Measurements from ENCODE around the gene DEPDC7. TPM values are rescaled to one million over a fixed set of nuclear protein-coding genes. Genes with fewer than 3 reads are reported as not detected.
"Not testable (repeated sequence)": the region's sequence is repeated elsewhere in the genome, so short reads cannot be mapped to it uniquely, and the experiment has no call there.

Gene DEPDC7
- total and polyA plus RNA-seq, 2 of the 4 experiments (the other 2 are of a cell fraction) = 7.4 to 9.7 TPM

DNA sequence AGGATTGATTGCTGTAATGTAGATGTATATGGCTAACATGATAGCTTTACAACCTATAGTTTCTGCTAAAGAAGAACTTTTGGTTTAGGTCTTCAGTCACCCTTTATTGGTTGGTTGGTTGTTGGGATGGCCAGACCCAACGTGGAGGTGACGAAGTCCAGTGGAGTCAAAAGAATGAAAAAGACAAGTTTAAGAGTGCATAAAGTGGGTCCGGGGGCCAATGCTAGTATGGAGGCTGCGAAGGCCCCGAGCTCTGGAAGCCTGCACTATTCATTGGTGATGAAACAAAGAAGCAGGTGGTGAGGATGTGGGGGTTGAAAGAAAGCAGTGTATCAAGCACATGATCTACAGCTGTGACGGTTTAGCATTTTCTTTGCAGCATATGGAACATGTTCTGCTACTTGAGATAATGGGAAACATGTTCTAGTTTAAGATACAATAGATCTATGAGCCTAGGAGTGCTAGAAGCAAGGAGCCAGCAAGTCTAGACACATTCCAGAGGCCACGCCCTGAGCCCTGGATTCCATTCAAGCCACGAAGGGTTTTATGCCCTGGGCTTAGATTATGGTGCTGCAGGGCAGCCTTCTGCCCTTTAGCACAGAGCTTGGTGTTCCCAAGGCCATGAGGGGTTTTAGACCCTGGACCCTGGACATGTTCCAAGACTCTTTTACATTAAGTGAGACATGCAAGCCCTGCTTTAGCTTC is 30.0 kb downstream of the DEPDC7 start:
- in situ Hi-C loops (cut with MboI; ENCODE audit: low sequenced_read_pairs) = no loop called here
- Histone ChIP-seq H2BK15ac (ENCODE audit: low read depth, low read length) (no peak overlapping the region), H3K9ac (ENCODE audit: low read depth, low read length) (no peak overlapping the region), H2AK5ac (ENCODE audit: low read depth, low read length) (no peak overlapping the region), H2AK9ac (replicated peaks; ENCODE audit: low read depth, low read length, poor library complexity) (no peak overlapping the region), H3K79me1 (ENCODE audit: low read depth in 1 of 2, low read length in 2 of 2) (peaks cover 22 to 45% of the 10 kb centered on the region in 2 experiments), H3K36me3 (ENCODE audit: control insufficient read depth, insufficient read depth, low read length) (peaks cover 12% of the 10 kb centered on the region), H3K4ac (ENCODE audit: low read depth, low read length) (peak overlapping the region; percentile 32), H2BK120ac (ENCODE audit: low read depth, low read length) (no peak overlapping the region), H3K9me1 (ENCODE audit: insufficient read depth, low read length) (no peaks in the 10 kb centered on the region), H4K5ac (ENCODE audit: low read depth, low read length) (no peak overlapping the region), H4K8ac (ENCODE audit: low read depth in 2 of 2, low read length in 2 of 2) (no peak overlapping the region), H3K4me2 (ENCODE audit: low read depth, low read length) (no peak overlapping the region), H3K4me1 (ENCODE audit: control insufficient read depth, insufficient read depth, low read length) (peaks cover 8% of the 10 kb centered on the region; the same call in 1 of the 2 replicates), H3K27me3 (ENCODE audit: control insufficient read depth, insufficient read depth, low read length) (no peaks in the 10 kb centered on the region), H3K23ac (ENCODE audit: low read depth, low read length) (no peak overlapping the region), H3K4me3 (ENCODE audit: insufficient read depth, low read depth, low read length) (no peak overlapping the region), H3K14ac (replicated peaks; ENCODE audit: low read depth, low read length) (no peak overlapping the region), H4K20me1 (ENCODE audit: insufficient read depth, low read length) (no peaks in the 10 kb centered on the region), H3K56ac (ENCODE audit: extremely low read depth, insufficient read depth, low read length) (no peak overlapping the region), H2BK20ac (ENCODE audit: low read depth, low read length) (no peak overlapping the region), H2BK5ac (ENCODE audit: low read depth, low read length, poor library complexity, severe bottlenecking) (peak overlapping the region; percentile 39), H3K27ac (ENCODE audit: insufficient read depth, low read length) (no peak overlapping the region), H4K91ac (ENCODE audit: insufficient read depth, low read depth, low read length) (no peak overlapping the region), H3K9me3 (ENCODE audit: control insufficient read depth, insufficient read depth, low read length) (no peaks in the 10 kb centered on the region), H3K18ac (ENCODE audit: low read depth, low read length) (no peak overlapping the region), H2AFZ (replicated peaks; ENCODE audit: low read length, poor library complexity) (no peak overlapping the region)
- no TSS peak for BruUV-seq (replicated peaks)
- intact Hi-C loops (cut with micrococcal nuclease) = no loop called here
- DNase-seq (no peak), ATAC-seq (ENCODE audit: low read depth) (no peak)
- CTCF ChIA-PET = interaction anchor here (0.6 kb wide), 2 partner anchors 44 to 430 kb away, joined by 3 to 5 read pairs; no protein-coding TSS in a partner anchor
- no peak for TF ChIP-seq CEBPB (IDR thresholded peaks at IDR 0.05; ENCODE audit: low read depth, low read length)
- TF ChIP-seq RAD21 (IDR thresholded peaks at IDR 0.05; ENCODE audit: low read length) = no peak
- WGBS, 2 experiments (ENCODE audit: extremely low coverage in 2 of 2, insufficient read length in 1 of 2) = 96% methylated on average over 6 of the region's 8 CpGs; no CpG with 5 or more reads in 1 of the 2 experiments
- dilution Hi-C loops (cut with HindIII; ENCODE audit: low sequenced_read_pairs, unreplicated experiment) = no loop called here
- POLR2A ChIA-PET (ENCODE audit: unreplicated experiment) = no interaction called here

DNA sequence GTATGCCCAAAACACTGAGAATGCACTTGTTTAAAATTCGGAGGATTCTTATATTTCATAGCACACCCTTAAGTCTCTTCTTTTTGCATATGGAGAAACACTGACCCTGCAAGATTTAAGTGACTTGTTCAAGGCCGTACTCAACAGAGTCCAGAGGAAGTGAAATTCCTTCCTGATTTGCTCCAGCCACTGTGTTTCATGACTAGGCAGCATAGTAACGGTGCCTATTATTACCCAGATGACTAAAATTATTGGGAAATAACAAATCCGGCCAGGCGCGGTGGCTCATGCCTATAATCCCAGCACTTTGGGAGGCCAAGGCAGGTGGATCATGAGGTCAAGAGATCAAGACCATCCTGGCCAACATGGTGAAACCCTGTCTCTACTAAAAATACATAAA is 33.0 kb downstream of the DEPDC7 start:
- H3K4me1 ChIP-seq (ENCODE audit: control insufficient read depth, insufficient read depth, low read length); ATAC-seq (ENCODE audit: low read depth); DNase-seq; H3K27ac ChIP-seq (ENCODE audit: insufficient read depth, low read length); H3K27me3 ChIP-seq (ENCODE audit: control insufficient read depth, insufficient read depth, low read length); H2AFZ ChIP-seq (replicated peaks; ENCODE audit: low read length, poor library complexity); H4K91ac ChIP-seq (ENCODE audit: insufficient read depth, low read depth, low read length); intact Hi-C loops (cut with micrococcal nuclease); H2BK15ac ChIP-seq (ENCODE audit: low read depth, low read length); H3K56ac ChIP-seq (ENCODE audit: extremely low read depth, insufficient read depth, low read length); H4K8ac ChIP-seq (ENCODE audit: low read depth in 2 of 2, low read length in 2 of 2); BruUV-seq (replicated peaks); H3K9me1 ChIP-seq (ENCODE audit: insufficient read depth, low read length); H4K5ac ChIP-seq (ENCODE audit: low read depth, low read length); H3K4me2 ChIP-seq (ENCODE audit: low read depth, low read length); H3K9me3 ChIP-seq (ENCODE audit: control insufficient read depth, insufficient read depth, low read length); H3K18ac ChIP-seq (ENCODE audit: low read depth, low read length); H3K23ac ChIP-seq (ENCODE audit: low read depth, low read length); H2BK5ac ChIP-seq (ENCODE audit: low read depth, low read length, poor library complexity, severe bottlenecking); H4K20me1 ChIP-seq (ENCODE audit: insufficient read depth, low read length); H2BK120ac ChIP-seq (ENCODE audit: low read depth, low read length); H2AK9ac ChIP-seq (replicated peaks; ENCODE audit: low read depth, low read length, poor library complexity); dilution Hi-C loops (cut with HindIII; ENCODE audit: low sequenced_read_pairs, unreplicated experiment); H3K14ac ChIP-seq (replicated peaks; ENCODE audit: low read depth, low read length); POLR2A ChIA-PET (ENCODE audit: unreplicated experiment); H3K4me3 ChIP-seq (ENCODE audit: insufficient read depth, low read depth, low read length); H2AK5ac ChIP-seq (ENCODE audit: low read depth, low read length); H2BK20ac ChIP-seq (ENCODE audit: low read depth, low read length); H3K9ac ChIP-seq (ENCODE audit: low read depth, low read length); in situ Hi-C loops (cut with MboI; ENCODE audit: low sequenced_read_pairs); H3K4ac ChIP-seq (ENCODE audit: low read depth, low read length): not testable (repeated sequence)
- Histone ChIP-seq H3K79me1 (ENCODE audit: low read depth in 1 of 2, low read length in 2 of 2) (peaks cover 13 to 30% of the 10 kb centered on the region in 2 experiments; a peak in 2 of 4 replicates), H3K36me3 (ENCODE audit: control insufficient read depth, insufficient read depth, low read length) (peaks cover 12% of the 10 kb centered on the region)
- CTCF ChIA-PET = interaction anchor here (0.7 to 1.1 kb wide), 2 partner anchors 9 to 26 kb away, joined by 3 read pairs; no protein-coding TSS in a partner anchor
- WGBS, 2 experiments (ENCODE audit: extremely low coverage in 2 of 2, insufficient read length in 1 of 2) = no CpG with 5 or more reads among the region's 6 CpGs

Data from IMR-90 (cell line).